GM21786 (cell line): ENCODE results near the gene PILRA.
"Not testable (repeated sequence)": the region's sequence is repeated elsewhere in the genome, so short reads cannot be mapped to it uniquely, and the experiment has no call there.

ENCODE experiments used
- ATAC-seq: cut with Tn5 transposase; IDR thresholded peaks from one replicate; pipeline ENCODE4 v1.9.1; 2021; ENCODE audit not compliant: unreplicated experiment

The PILRA gene

GRCh38 chr7:100373261-100373831, at the start of gene PILRA:
Gene PILRA, plus strand, starts transcription at chr7:100373487. Its CDS starts 170 bp downstream, at chr7:100373657.
- no peak for ATAC-seq

GRCh38 chr7:100324194-100324593, 49.1 kb upstream of the PILRA start:
- ATAC-seq: not testable (repeated sequence)

- ATAC-seq: not testable (repeated sequence)
Measured at GRCh38 chr7:100325671-100326070, 47.6 kb upstream of the PILRA start.

- not testable (repeated sequence) for ATAC-seq
Measured at GRCh38 chr7:100326914-100327313, 46.4 kb upstream of the PILRA start.

DNA sequence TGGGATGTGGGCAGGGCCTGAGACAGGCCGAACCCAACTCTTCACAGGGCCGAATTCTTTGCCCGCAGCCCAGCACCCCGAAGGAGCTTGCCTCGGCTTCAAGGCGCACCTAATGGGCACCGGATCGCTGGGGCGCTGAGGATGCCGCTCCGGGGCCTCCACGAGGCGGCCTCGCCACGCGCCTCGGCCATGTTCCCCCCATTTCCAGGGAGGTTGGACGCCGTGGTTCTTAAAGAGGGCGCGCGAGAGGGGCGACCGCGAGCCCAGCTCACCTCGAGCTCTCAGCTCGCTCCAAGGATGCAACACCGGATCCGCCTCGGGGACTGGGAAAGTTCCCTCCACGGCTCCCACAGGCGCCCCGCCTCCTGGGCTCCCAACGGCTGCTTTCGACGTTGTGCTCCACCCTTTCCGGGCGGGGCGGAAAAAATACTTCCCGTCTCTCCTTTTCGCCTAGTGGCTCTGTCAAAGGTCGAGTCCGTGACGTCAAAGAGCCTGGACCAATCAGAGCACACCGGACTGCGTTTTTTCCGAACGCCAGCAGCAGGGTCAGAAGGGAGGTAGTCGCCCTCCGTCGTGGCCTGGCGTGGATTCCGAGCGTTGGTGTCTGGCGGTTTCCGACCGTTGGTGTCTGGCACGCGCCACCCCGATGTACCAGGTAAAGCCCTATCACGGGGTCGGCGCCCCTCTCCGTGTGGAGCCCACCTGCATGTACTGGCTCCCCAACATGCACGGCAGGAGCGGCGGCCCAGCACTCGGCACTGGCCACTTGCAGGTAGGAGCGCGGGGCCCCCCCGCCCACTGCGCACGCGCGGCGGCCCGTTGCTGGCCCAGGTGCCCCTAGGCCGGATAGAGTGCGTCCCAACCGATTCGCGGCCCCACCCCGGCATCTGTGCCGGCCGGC, 37.5 kb upstream of the PILRA start:
- peak; percentile 92 for ATAC-seq

DNA sequence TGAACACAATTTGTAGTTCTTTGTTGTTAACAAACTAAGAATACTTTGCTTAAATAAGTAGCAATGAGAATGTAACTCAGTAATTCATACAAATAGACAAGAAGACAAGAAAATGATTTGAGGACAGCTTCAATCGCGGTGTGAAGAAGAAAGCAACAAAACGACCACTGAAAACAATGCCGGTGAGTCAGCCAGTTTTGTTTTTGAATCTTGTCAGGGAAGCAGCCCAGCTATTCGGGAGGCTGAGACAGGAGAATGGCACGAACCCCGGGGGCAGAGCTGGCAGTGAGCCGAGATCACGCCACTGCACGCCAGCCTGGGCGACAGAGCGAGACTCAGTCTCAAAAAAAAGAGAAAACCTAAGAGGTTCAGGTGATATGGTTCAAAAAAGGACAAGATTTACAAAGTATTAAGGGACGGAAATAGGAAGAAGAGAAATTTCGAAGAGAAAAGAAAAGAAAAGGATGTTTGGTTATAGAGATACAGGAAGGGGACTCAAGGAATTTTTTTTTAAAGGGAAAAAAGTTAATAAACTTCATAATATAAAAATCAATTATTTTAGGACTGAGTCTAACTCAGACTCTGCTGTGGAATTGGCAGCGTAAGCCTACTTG, 35.1 kb upstream of the PILRA start:
- not testable (repeated sequence) for ATAC-seq

- not testable (repeated sequence) for ATAC-seq
Measured at GRCh38 chr7:100341286-100341685, 32.0 kb upstream of the PILRA start.

- ATAC-seq: no peak
Measured at GRCh38 chr7:100342765-100343164, 30.5 kb upstream of the PILRA start.

GRCh38 chr7:100344124-100344559, 29.1 kb upstream of the PILRA start:
- not testable (repeated sequence) for ATAC-seq

GRCh38 chr7:100344560-100345287, 28.6 kb upstream of the PILRA start:
- peak; percentile 70 for ATAC-seq

DNA sequence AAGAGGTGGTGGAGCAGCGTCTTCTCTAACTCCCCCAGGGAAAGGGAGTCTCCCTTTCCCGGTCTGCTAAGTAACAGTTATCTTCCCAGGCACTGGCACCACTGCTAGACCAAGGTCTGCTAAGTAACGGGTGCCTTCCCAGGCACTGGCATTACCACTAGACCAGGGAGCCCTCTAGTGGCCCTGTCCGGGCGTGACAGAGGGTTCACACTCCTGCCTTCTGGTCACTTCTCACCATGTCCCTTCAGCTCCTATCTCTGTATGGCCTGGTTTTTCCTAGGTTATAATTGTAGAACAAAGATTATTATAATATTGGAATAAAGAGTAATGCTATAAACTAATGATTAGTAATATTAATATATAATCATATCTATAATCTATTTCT, 28.0 kb upstream of the PILRA start:
- ATAC-seq: peak; percentile 37

- ATAC-seq: no peak
Measured at GRCh38 chr7:100346921-100347320, 26.4 kb upstream of the PILRA start.

- no peak for ATAC-seq
Measured at GRCh38 chr7:100348805-100349204, 24.5 kb upstream of the PILRA start.

DNA sequence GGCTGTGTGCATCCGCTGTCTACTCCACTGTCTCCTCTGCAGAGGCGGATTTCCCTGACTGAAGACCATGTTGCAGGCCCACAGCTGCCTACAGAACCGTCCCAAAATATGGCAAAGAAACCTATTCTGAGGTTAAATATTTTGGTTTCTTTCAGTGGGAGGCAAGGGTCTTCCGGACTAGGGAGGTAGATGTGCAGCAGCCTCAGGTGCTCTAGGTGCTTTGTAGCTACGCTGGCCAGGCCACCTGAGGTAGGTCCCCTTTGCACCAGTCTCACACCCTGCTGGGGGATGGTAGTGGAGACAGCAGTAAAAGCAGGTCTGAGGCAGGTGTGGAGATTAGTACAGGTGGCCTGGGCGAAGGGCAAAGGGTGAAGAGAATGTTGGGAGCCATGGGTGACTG, 23.5 kb upstream of the PILRA start:
- ATAC-seq: no peak

DNA sequence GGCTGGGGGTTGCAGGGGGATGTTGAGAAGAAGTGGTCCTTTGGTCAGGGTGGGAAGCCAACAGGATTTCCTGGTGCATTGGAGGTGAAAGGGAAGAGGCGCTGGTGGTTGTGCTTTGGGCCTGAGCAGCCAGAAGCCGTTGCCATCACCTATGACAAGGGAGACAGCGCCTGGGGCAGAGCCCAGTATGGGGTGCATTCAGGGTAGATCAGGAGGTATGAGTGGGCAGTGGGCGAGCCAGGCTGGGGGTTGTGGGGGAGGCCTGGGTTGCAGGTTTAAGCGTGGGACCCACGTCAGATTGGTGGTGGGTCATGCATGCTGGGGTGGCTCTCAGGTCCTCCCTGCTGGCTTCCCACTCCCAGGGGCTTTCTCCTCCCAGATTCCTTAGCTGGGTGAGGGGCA, 21.6 kb upstream of the PILRA start:
- no peak for ATAC-seq

GRCh38 chr7:100352230-100352781, 21.0 kb upstream of the PILRA start:
- not testable (repeated sequence) for ATAC-seq

DNA sequence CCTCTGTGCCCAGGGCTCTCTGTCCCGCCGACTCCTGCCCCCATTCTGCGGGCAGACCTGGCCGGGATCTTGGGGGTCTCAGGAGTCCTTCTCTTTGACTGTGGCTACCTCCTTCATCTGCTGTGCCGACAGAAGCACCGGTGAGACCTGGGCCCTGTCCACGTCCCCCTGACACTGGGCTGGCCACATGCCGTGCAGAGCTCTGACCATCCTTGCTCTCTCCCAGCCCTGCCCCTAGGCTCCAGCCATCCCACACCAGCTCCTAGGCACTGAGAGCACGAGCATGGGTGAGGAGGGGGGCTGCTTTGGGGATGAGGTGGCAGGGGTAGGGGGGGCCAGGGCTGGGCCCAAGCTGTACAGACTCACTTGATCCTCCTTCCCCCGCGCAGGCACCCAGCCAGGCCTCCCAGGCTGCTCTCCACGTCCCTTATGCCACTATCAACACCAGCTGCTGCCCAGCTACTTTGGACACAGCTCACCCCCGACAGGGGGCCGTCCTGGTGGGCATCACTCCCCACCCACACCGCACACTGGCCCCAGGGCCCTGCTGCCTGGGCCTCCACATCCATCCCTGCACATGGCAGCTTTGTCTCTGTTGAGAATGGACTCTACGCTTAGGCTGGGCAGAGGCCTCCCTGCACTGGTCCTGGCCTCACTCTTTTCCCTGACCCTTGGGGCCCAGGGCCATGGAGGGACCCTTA, 20.2 kb upstream of the PILRA start:
- ATAC-seq: no peak

DNA sequence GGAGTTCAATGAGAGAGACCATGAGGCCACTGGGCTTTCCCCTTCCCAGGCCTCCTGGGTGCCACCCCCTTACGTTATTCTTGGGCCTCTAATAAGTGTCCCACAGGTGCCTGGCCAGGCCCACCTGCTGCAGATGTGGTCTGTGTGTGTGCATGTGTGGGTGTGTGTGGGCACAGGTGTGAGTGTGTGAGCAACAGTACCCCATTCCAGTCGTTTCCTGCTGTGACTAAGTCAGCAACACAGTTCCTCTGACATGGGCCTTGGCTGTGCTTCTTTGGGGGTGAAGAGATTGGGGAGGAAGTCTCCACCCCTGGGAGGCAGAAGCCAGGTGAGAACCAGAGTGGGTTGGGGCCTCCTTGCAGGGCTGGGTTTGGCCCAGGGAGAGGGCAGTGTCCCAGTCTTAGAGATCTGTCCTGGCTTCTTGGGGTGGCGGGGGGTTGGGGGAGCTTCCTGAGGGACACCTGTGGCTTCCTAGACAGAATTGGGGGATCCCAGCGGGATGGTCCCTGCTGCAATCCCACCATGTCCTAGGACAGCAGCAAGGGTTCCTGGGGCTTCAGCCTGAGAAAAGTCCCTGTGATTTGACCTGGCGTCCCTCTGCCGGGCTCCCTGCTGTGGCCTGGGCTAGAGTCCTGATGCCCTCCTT, 19.5 kb upstream of the PILRA start:
- ATAC-seq: no peak

GRCh38 chr7:100356416-100357068, 16.7 kb upstream of the PILRA start:
- ATAC-seq: no peak
